GM12878 (cell line): ENCODE measurements around the gene SIL1. TPM values are rescaled to one million over a fixed set of nuclear protein-coding genes. Genes with fewer than 3 reads are reported as not detected.

ENCODE experiments used
- ATAC-seq: fragments of 200-7000 bp; cut with Tn5 transposase; 3 replicates; pipeline ENCODE4 v1.9.1; 2020; ENCODE audit warnings: mild to moderate bottlenecking, moderate library complexity
- BruUV-seq: library from RNA; stranded (reverse); fragments of 400-500 nt; replicated peaks from 2 replicates; lab custom pipeline; 2021; lab: Mats Ljungman, UMichigan
- CTCF ChIA-PET: fragments of 300-600 bp; sonication (Branson Sonifier 250); formaldehyde crosslinking; extraction: SDS; loops from one replicate; lab custom pipeline; 2021; ENCODE audit warnings: inconsistent platforms; lab: Yijun Ruan, JAX
- POLR2A ChIA-PET: fragments of 350-600 bp; formaldehyde crosslinking; extraction: SDS; loops from one replicate; lab custom pipeline; 2021; ENCODE audit warnings: inconsistent platforms; lab: Charles Lee
- RAD21 ChIA-PET: fragments of 300-600 bp; sonication (Branson Sonifier 250); formaldehyde crosslinking; loops from one replicate; lab custom pipeline; 2023; ENCODE audit warnings: antibody characterized with exemption; ENCODE audit not compliant: unreplicated experiment; lab: Charles Lee
- SMC1A ChIA-PET: fragments of 300-600 bp; sonication (Branson Sonifier 250); formaldehyde crosslinking; loops from one replicate; lab custom pipeline; 2023; ENCODE audit not compliant: unreplicated experiment, uncharacterized antibody; lab: Charles Lee
- DNase-seq: peaks from one replicate; pipeline ENCODE4 v3.0.0-alpha.2; 2011; ENCODE audit warnings: low read depth, low spot score
- FAIRE-seq: peaks from 3 replicates; lab custom pipeline; 2011; peaks lifted over from hg19 to GRCh38; lab: Jason Lieb, UNC
- H2AFZ ChIP-seq: 2 replicates; pipeline ENCODE4 v1.6.0; 2011; ENCODE audit warnings: low read depth, low read length, control low read depth; ENCODE audit not compliant: control insufficient read depth
- H3K27ac ChIP-seq: 2 replicates; pipeline ENCODE4 v1.5.1; 2011; ENCODE audit warnings: control low read depth; ENCODE audit not compliant: control insufficient read depth, insufficient read depth
- H3K27me3 ChIP-seq, 2 experiments: replicated peaks in 1 of 2; 2 replicates each; pipeline versions ENCODE4 v1.6.0 to v1.6.1; 2011; ENCODE audit warnings: low read length in 1 of 2; ENCODE audit not compliant: control insufficient read depth in 2 of 2, insufficient read depth in 2 of 2
- H3K36me3 ChIP-seq, 2 experiments: 2 replicates each; pipeline ENCODE4 v1.5.1; 2011; ENCODE audit warnings: low read length in 1 of 2; ENCODE audit not compliant: control insufficient read depth in 2 of 2, insufficient read depth in 2 of 2
- H3K4me1 ChIP-seq: 2 replicates; pipeline ENCODE4 v1.6.1; 2011; ENCODE audit warnings: mild to moderate bottlenecking, low read length, moderate library complexity, mixed read lengths; ENCODE audit not compliant: control insufficient read depth, insufficient read depth
- H3K4me2 ChIP-seq: 2 replicates; pipeline ENCODE4 v1.6.0; 2011; ENCODE audit warnings: control low read depth; ENCODE audit not compliant: control insufficient read depth, insufficient read depth
- H3K4me3 ChIP-seq: fragments of 200-600 bp; sonication (generic); 2 replicates; pipeline ENCODE4 v1.5.1; 2016
- H3K79me2 ChIP-seq: 2 replicates; pipeline ENCODE4 v1.6.0; 2011; ENCODE audit warnings: low read length; ENCODE audit not compliant: control insufficient read depth, insufficient read depth
- H3K9ac ChIP-seq: 2 replicates; pipeline ENCODE4 v1.8.0; 2011; ENCODE audit warnings: low read length, control low read depth, mixed read lengths; ENCODE audit not compliant: control insufficient read depth, insufficient read depth
- H3K9me3 ChIP-seq: replicated peaks from 3 replicates; pipeline ENCODE4 v1.5.1; 2011; ENCODE audit warnings: mild to moderate bottlenecking, low read length; ENCODE audit not compliant: control insufficient read depth, insufficient read depth
- H4K20me1 ChIP-seq: 2 replicates; pipeline ENCODE4 v1.6.0; 2011; ENCODE audit not compliant: control insufficient read depth, insufficient read depth
- ASH2L ChIP-seq: fragments of 300-600, 200-600 bp; sonication (generic); IDR thresholded peaks from 2 replicates; pipeline ENCODE4 v1.6.1; 2017; ENCODE audit warnings: low read depth, mild to moderate bottlenecking, borderline replicate concordance
- BCL11A ChIP-seq: IDR thresholded peaks from 2 replicates; pipeline ENCODE4 v1.6.1; 2011; ENCODE audit warnings: low read depth, low read length
- CBX3 ChIP-seq: fragments of 200-600 bp; sonication (generic); IDR thresholded peaks from 2 replicates; pipeline ENCODE4 v1.6.1; 2016; ENCODE audit warnings: low read depth, borderline replicate concordance
- CHD2 ChIP-seq: IDR thresholded peaks from 2 replicates; pipeline ENCODE4 v1.6.1; 2011; ENCODE audit warnings: low read depth, low read length, improper control_type of control experiment, borderline replicate concordance
- FOXK2 ChIP-seq: fragments of 450-650 bp; IDR thresholded peaks from 2 replicates; pipeline ENCODE4 v1.6.1; 2017; ENCODE audit warnings: mild to moderate bottlenecking, moderate library complexity
- IKZF2 ChIP-seq, 2 experiments: fragments of 450-650 bp; IDR thresholded peaks; 2 replicates each; pipeline ENCODE4 v1.6.1; 2017; ENCODE audit warnings: mild to moderate bottlenecking in 2 of 2, moderate library complexity in 2 of 2
- MXI1 ChIP-seq: fragments of 150-350 bp; IDR thresholded peaks from 2 replicates; pipeline ENCODE4 v1.6.1; 2011; ENCODE audit warnings: low read depth, mild to moderate bottlenecking, inconsistent platforms, low read length, improper control_type of control experiment
- NR2C1 ChIP-seq: fragments of 450-650 bp; IDR thresholded peaks from 2 replicates; pipeline ENCODE4 v1.6.1; 2017; ENCODE audit warnings: antibody characterized with exemption, mild to moderate bottlenecking, moderate library complexity
- PAX8 ChIP-seq: fragments of 450-650 bp; IDR thresholded peaks from 2 replicates; pipeline ENCODE4 v1.6.1; 2017; ENCODE audit warnings: mild to moderate bottlenecking, moderate library complexity
- PBX3 ChIP-seq: IDR thresholded peaks from 2 replicates; pipeline ENCODE4 v1.6.1; 2011; ENCODE audit warnings: mild to moderate bottlenecking, low read depth, low read length, moderate library complexity; ENCODE audit not compliant: insufficient replicate concordance
- RBBP5 ChIP-seq: fragments of 200-600 bp; sonication (generic); conservative IDR thresholded peaks from 2 replicates; pipeline ENCODE4 v1.6.1; 2016
- SIN3A ChIP-seq: IDR thresholded peaks from 2 replicates; pipeline ENCODE4 v1.6.1; 2012; ENCODE audit warnings: low read depth, low read length, improper control_type of control experiment
- SMC3 ChIP-seq: IDR thresholded peaks from 2 replicates; pipeline ENCODE4 v1.6.1; 2011; ENCODE audit warnings: low read length, improper control_type of control experiment, borderline replicate concordance
- TCF12 ChIP-seq: IDR thresholded peaks from 2 replicates; pipeline ENCODE4 v1.6.1; 2011; ENCODE audit warnings: low read depth, mild to moderate bottlenecking, low read length
- WRNIP1 ChIP-seq: IDR thresholded peaks from 2 replicates; pipeline ENCODE4 v1.6.1; 2011; ENCODE audit warnings: low read depth, low read length, improper control_type of control experiment, borderline replicate concordance
- ZNF217 ChIP-seq: fragments of 450-650 bp; IDR thresholded peaks from 2 replicates; pipeline ENCODE4 v1.6.1; 2017; ENCODE audit warnings: antibody characterized with exemption, mild to moderate bottlenecking
- ZNF274 ChIP-seq: IDR thresholded peaks from one replicate; pipeline ENCODE4 v1.8.0; 2011; ENCODE audit not compliant: insufficient read length, insufficient read depth
- WGBS: methylation state at CpG from one replicate; pipeline ENCODE4 v1.1.6; 2016; ENCODE audit warnings: low lambda C conversion rate; ENCODE audit not compliant: insufficient replicate concordance, insufficient coverage; ENCODE audit errors: missing lambda C conversion rate; 5-methylcytosine and 5-hydroxymethylcytosine counted together
- in situ Hi-C: fragments of 300-500 bp; cut with MboI; formaldehyde crosslinking; loops from 9 replicates; pipeline ENCODE4 v1.14.3; 2018; ENCODE audit warnings: mixed read lengths
- intact Hi-C: fragments of 100-400 bp; cut with micrococcal nuclease; formaldehyde crosslinking; loops from one replicate; pipeline ENCODE4 v1.14.2; 2022; ENCODE audit not compliant: unreplicated experiment
- polyA plus RNA-seq, 11 experiments: library from polyadenylated mRNA; depleted of rRNA in 4 of 11; unstranded in 6 of 11; stranded (reverse) in 5 of 11; fragments of >200 nt; fragmentation: Nextera tagmentation in 4 of 11; fragmentation: Illumina TruSeq in 1 of 11; extraction: Ambion mirVana in 4 of 11; extraction: Trizol in 1 of 11; gene quantifications; 1 replicate in 1 of 11; 2 replicates in 10 of 11; pipeline versions ENCODE4 v1.2.1 to v1.2.3, GENCODE V29; 2011 to 2016; ENCODE audit warnings: inconsistent platforms in 2 of 11, missing spikeins in 2 of 11, low read depth in 1 of 11
- total RNA-seq, 4 experiments: library from RNA; depleted of rRNA in 3 of 4; stranded (reverse); fragments of >200 nt in 3 of 4; fragmentation: Illumina TruSeq in 1 of 4; extraction: Trizol in 1 of 4; gene quantifications; 2 replicates each; pipeline versions ENCODE4 v1.2.1 to v1.2.3, GENCODE V29; 2013 to 2021
- TF ChIP-seq, protein P1 (sequence below): fragments of 450-650 bp; IDR thresholded peaks from 2 replicates; pipeline ENCODE4 v1.6.1; 2016; ENCODE audit warnings: mild to moderate bottlenecking, moderate library complexity, borderline replicate concordance

Gene SIL1
- total and polyA plus RNA-seq, 10 of the 15 experiments (the other 5 are each of a cell fraction or from before 2014, with no cell fraction given): 4.1 to 49.8 (median 29.4) TPM

GRCh38 chr5:139118804-139119203, 79.4 kb downstream of the SIL1 start:
- TF ChIP-seq ZNF274: no peak
- TF ChIP-seq IKZF2 (IDR thresholded peaks at IDR 0.05): no peak
- no peak for TF ChIP-seq MXI1
- no peak for TF ChIP-seq ZNF217
- TF ChIP-seq, protein P1, sequence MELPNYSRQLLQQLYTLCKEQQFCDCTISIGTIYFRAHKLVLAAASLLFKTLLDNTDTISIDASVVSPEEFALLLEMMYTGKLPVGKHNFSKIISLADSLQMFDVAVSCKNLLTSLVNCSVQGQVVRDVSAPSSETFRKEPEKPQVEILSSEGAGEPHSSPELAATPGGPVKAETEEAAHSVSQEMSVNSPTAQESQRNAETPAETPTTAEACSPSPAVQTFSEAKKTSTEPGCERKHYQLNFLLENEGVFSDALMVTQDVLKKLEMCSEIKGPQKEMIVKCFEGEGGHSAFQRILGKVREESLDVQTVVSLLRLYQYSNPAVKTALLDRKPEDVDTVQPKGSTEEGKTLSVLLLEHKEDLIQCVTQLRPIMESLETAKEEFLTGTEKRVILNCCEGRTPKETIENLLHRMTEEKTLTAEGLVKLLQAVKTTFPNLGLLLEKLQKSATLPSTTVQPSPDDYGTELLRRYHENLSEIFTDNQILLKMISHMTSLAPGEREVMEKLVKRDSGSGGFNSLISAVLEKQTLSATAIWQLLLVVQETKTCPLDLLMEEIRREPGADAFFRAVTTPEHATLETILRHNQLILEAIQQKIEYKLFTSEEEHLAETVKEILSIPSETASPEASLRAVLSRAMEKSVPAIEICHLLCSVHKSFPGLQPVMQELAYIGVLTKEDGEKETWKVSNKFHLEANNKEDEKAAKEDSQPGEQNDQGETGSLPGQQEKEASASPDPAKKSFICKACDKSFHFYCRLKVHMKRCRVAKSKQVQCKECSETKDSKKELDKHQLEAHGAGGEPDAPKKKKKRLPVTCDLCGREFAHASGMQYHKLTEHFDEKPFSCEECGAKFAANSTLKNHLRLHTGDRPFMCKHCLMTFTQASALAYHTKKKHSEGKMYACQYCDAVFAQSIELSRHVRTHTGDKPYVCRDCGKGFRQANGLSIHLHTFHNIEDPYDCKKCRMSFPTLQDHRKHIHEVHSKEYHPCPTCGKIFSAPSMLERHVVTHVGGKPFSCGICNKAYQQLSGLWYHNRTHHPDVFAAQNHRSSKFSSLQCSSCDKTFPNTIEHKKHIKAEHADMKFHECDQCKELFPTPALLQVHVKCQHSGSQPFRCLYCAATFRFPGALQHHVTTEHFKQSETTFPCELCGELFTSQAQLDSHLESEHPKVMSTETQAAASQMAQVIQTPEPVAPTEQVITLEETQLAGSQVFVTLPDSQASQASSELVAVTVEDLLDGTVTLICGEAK: no peak
- no peak for TF ChIP-seq WRNIP1
- TF ChIP-seq PBX3: no peak
- TF ChIP-seq BCL11A: no peak
- TF ChIP-seq NR2C1: no peak
- no peak for TF ChIP-seq RBBP5
- no peak for TF ChIP-seq FOXK2
- TF ChIP-seq PAX8: no peak
- no peak for TF ChIP-seq CBX3
- TF ChIP-seq SIN3A: no peak
- TF ChIP-seq ASH2L: no peak
- no peak for TF ChIP-seq SMC3
- no peak for TF ChIP-seq CHD2
- TF ChIP-seq TCF12: no peak
- Histone ChIP-seq H3K4me3 (no peak overlapping the region), H2AFZ (no peak overlapping the region), H3K9ac (no peak overlapping the region), H3K9me3 (no peaks in the 10 kb centered on the region), H3K27me3 (no peaks in the 10 kb centered on the region), H3K4me1 (no peaks in the 10 kb centered on the region), H3K36me3 (peaks cover 6 to 20% of the 10 kb centered on the region in 2 experiments; a peak in 3 of 4 replicates), H3K79me2 (no peaks in the 10 kb centered on the region), H3K27ac (no peak overlapping the region), H3K4me2 (no peak overlapping the region), H4K20me1 (no peaks in the 10 kb centered on the region)
- intact Hi-C loops (no loop called here), in situ Hi-C loops (no loop called here)
- DNase-seq (no peak), ATAC-seq (no peak), FAIRE-seq (no peak)
- ChIA-PET SMC1A (no interaction called here), CTCF (no interaction called here), POLR2A (no interaction called here), RAD21 (no interaction called here)
- WGBS: 100% methylated on average over 2 of the region's 2 CpGs
- BruUV-seq: no TSS peak
